ENCODE data around the gene SHC1.

SHC1 gene

GRCh38 chr1:155007251-155007828 lies 36.8 kb upstream of the SHC1 start:
- DNase-seq = peak in 1 of 2 experiments; percentile 35

- peak in 1 of 2 experiments; percentile 50 for DNase-seq
These were observed 36.1 kb upstream of the SHC1 start for GRCh38 chr1:155006601-155007101.

- DNase-seq = peak; percentile 75 to 92
These were observed 34.8 kb upstream of the SHC1 start for GRCh38 chr1:155005076-155006011.

GRCh38 chr1:155004352-155005075 lies 34.0 kb upstream of the SHC1 start:
- DNase-seq = no peak

- no peak for DNase-seq
These were observed 33.3 kb upstream of the SHC1 start for GRCh38 chr1:155003766-155004351.

DNA sequence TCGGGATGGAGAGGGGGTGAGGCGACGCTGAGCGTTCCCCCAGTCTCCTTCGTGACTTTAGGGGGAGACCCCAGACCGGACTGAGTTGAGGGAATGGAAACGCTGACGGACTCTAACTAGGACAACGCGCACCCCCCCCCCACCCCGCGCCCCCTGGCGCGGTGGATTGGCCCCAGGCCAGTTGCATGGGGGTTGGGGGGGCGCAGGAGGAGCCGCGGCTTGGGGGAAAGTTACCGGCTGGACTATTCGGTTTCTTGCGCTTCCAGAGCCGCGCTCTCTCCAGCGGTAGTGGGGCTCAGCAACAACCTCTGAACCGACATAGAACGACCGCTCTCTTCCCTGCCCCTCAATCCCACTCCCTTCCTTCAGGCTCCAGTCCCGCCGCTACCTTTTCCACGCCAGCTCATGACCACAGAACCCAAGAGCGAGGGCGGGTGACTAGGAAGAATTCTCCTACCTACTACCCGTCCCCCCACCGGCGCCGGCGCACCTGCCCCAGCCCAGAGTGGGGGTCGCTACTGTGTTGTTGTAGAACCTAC lies 32.7 kb upstream of the SHC1 start:
- DNase-seq = peak; percentile 50 to 55

DNA sequence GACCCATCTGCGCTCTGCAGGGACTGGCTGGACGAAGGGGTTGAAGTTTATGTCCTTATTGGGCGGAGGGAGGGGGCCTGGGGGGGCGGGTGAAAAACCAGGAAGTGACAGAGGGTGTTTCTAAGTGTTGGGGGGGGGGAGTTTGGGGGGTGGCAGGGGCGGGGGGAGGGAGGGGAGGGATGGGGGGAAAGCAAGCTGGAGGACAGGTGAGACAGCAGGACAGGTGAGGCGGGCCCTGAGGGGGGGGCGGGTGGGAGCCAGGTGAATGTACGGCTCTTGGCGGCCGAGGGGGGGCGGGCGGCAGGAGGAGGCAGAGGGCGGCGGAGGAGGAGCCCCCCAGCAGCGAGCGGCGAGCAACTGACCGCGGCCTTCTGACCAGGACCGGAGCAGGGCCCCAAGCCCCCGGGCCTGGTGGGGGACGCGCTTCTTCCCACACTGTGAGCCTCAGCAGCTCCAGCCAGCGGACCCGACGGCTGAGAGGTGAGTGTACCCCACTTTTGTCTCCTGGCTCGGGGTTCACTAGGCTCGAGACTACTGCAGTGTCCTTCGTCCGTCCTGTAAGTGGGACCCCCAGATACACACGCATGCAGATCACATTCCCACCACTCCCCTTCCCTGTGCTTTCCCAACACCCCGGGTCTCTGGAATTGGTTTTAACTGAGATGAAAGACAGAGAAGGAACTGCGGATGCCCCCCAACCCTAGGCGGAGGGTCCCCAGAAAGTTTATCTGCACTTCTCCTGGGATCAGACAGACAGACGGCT lies 32.1 kb upstream of the SHC1 start, which contains the start of gene ZBTB7B:
Gene ZBTB7B (plus strand): TSS at position 339 of the 763 bp plus-strand sequence. CDS start 11,859 bp downstream, outside the sequence.
- DNase-seq = no peak

DNA sequence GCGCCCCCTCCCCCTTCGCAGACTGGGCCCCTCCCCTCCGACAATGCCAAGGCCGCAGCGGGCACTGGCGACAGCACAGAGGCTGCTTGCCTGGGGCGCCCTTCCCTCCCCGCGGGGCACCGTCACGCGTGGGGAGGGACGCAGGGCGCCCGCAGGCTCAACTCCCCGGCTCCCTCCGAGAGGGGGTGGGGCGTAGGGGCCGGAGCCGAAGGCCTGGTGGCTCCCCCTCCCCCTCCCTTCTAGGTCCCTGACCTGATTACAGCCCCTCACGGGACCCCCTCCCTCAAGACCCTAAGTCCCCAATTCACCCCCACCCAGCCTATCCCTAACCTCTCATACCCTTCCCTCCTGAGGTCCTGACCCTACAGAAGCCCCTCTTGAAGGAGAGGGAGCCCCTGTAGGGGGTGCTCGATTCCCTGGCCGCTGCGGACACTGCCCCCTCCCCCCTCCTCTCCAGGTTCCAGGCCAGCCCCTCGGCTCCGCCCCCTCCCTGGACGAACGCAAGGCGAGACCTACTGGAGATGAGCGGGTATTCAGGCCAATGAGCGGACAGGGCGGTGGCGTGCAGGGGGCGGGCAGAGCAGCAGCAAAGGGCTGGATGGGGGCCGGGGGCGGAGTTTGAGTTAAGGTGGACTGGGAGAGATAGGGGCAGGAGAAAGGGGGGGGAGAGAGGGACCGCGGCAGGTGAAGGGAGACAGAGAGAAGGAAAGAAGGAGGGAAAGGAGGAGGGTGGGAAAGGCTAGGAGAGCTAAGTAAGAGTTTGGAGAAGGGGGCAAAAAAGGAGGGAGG lies 31.3 kb upstream of the SHC1 start:
- peak; percentile 99 for DNase-seq

DNA sequence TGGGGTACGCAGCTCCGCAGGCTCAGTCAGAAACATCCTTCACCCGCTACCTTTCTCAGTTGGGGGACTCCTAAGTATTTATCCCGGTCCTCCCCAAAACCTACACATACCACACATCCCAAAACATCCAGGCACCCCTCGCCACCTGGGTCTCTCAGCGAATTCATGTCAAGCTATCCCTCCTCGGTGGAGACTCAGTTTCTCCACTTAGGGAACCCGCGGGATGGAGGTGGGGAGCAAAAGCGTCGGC lies 30.8 kb upstream of the SHC1 start:
- DNase-seq = no peak

GRCh38 chr1:155000726-155001424 lies 30.3 kb upstream of the SHC1 start:
- peak; percentile 86 to 91 for DNase-seq

DNA sequence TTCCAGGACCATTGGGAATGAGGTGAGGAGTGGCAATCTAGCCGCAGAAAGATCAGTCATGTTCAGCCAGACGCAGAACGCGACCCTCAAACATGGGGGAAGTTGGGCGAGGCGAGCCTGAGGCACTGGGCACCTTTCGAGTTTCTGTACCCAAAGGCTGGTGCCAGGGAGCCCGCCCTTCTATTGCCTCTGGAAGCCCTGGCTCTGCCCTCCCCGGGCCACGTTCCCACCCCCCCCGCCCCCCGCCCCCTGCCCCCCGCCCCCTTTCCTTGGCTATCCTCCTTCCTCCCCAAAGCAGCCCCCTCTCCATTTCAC lies 29.8 kb upstream of the SHC1 start:
- no peak for DNase-seq

GRCh38 chr1:154999571-155000410 lies 29.2 kb upstream of the SHC1 start:
- no peak for DNase-seq

DNA sequence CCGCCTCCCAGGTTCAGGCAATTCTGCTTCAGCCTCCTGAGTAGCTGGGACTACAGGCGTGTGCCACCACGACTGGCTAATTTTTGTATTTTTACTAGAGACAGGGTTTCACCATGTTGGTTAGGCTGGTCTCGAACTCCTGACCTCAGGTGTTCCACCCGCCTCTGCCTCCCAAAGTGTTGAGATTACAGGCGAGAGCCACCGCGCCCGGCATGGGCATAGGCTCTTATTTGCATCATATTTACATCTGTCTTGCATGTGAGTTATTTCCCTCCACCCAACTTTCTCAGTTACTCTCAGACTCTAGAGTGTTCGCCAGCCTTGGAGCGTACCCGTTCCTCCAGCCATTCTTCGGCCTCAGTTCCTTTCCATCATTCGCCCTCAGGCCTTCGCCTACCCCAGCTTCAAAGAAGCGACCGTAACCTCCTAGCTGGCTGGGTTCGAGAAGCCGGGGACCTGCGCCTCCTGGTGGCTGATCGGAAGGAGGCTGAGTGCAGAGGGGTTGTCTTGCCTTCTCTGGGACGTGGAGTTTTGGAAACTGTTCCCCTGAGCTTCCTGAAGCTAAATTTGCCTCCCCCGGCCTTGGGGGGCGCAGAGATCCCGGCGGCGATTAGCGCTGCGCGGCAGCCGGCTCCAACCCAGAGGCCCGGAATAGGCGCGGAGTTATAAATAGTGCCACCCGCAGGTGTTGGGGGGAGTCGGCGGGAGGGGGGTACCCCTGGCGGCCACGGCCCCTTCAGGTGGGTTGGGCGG lies 28.4 kb upstream of the SHC1 start:
- no peak for DNase-seq

DNA sequence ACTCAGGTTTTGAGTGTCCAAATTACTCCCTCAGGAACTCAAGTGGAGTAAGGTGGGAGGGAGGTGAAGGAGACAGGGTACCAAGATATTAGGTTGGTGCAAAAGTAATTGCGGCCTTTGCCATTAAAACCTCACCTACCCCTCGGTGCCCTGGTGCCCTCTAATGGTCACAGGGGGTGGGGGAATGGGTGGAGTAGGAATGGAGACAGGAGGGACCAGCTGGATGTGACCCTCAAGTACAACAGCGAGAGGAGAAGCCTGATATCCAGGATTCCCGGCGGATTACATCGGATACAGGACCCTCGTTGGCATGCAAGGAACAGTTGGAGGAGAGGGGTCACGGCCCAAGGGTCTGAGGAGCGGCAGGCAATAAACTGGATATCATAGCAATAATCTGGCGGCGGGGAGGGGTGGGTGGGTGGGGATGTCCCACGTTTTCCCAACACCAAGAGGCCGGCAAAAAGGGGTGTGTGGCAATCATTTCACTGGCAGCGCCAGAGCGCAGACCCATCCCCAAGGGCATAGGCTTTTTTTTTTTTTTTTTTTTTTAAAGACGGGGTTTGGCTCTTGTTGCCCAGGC lies 27.7 kb upstream of the SHC1 start:
- no peak for DNase-seq

GRCh38 chr1:154996966-154997701 lies 26.6 kb upstream of the SHC1 start:
- DNase-seq = no peak

DNA sequence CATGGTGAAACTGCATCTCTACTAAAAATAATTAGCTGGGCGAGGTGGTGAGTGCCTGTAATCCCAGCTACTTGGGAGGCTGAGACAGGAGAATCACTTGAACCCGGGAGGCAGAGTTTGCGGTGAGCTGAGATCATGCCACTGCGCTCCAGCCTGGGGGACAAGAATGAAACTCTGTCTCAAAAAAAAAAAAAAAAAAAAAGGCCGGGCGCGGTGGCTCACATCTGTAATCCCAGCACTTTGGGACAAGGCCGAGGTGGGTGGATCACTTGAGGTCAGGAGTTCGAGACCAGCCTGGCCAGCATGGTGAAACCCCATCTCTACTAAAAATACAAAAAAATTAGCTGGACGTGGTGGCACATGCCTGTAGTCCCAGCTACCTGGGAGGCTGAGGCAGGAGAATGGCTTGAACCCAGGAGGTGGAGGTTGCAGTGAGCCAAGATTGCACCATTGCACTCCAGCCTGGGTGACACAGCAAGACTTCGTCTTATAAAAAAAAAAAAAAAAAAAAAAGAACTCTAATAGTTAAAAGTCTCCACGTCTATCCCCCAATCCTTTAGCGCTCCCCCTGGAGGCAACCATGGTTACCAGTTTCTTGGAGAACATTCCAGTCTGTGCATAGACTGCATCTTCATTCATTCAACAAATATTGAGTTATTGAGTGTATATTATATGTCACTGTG lies 24.9 kb upstream of the SHC1 start:
- peak in 1 of 2 experiments; percentile 60 for DNase-seq

- DNase-seq = no peak
These were observed 24.0 kb upstream of the SHC1 start for GRCh38 chr1:154994591-154994990.
